K562 (cell line): Measurements from ENCODE around the gene LRMDA. TPM values are rescaled to one million over a fixed set of nuclear protein-coding genes. Genes with fewer than 3 reads are reported as not detected.

ENCODE experiments used
- ATAC-seq: fragments of 200-7000 bp; cut with Tn5 transposase; 3 replicates; pipeline ENCODE4 v1.9.1; 2020; ENCODE audit warnings: moderate library complexity
- BruUV-seq: library from RNA; stranded (reverse); fragments of 400-500 nt; replicated peaks from 2 replicates; lab custom pipeline; 2021; lab: Mats Ljungman, UMichigan
- CTCF ChIA-PET: fragments of 300-600 bp; formaldehyde crosslinking; extraction: SDS; loops from one replicate; lab custom pipeline; 2021; ENCODE audit warnings: low intra/inter-chr PET ratio; lab: Yijun Ruan, JAX
- POLR2A ChIA-PET: fragments of 300-600, 350-650 bp; sonication (Branson Sonifier 250); formaldehyde crosslinking; extraction: SDS; loops from one replicate; lab custom pipeline; 2021; ENCODE audit warnings: antibody characterized with exemption, inconsistent platforms; lab: Yijun Ruan, JAX
- DNase-seq, 4 experiments: peaks; one replicate each; pipeline versions ENCODE4 v3.0.0 to v3.0.0-alpha.2; 2011 to 2018; ENCODE audit warnings: low spot score in 3 of 4, mixed read lengths in 3 of 4; ENCODE audit errors: extremely low read depth in 1 of 4
- FAIRE-seq: peaks from 2 replicates; lab custom pipeline; 2011; peaks lifted over from hg19 to GRCh38; lab: Jason Lieb, UNC
- H2AFZ ChIP-seq: 2 replicates; pipeline ENCODE4 v1.6.0; 2011; ENCODE audit warnings: low read depth, low read length, control low read depth, inconsistent platforms
- H3K27ac ChIP-seq: fragments of 200-600 bp; 3 replicates; pipeline ENCODE4 v1.8.0; 2011; ENCODE audit warnings: low read depth, mild to moderate bottlenecking, control low read depth, inconsistent platforms, low read length, moderate library complexity, mixed read lengths; ENCODE audit errors: extremely low read depth
- H3K27me3 ChIP-seq, 2 experiments: fragments of 300-600 bp in 1 of 2; 2 replicates in 1 of 2; 3 replicates in 1 of 2; pipeline versions ENCODE4 v1.6.0 to v1.8.0; 2011; ENCODE audit warnings: inconsistent platforms in 2 of 2, low read length in 2 of 2, mild to moderate bottlenecking in 1 of 2, mixed read lengths in 1 of 2, moderate library complexity in 1 of 2; ENCODE audit not compliant: control insufficient read depth in 2 of 2, insufficient read depth in 2 of 2
- H3K36me3 ChIP-seq: fragments of 300-600 bp; 3 replicates; pipeline ENCODE4 v1.8.0; 2011; ENCODE audit warnings: mild to moderate bottlenecking, low read length, inconsistent platforms; ENCODE audit not compliant: control insufficient read depth, insufficient read depth
- H3K4me1 ChIP-seq, 2 experiments: fragments of 200-600 bp in 1 of 2; replicated peaks in 1 of 2; 2 replicates in 1 of 2; 3 replicates in 1 of 2; pipeline versions ENCODE4 v1.5.1 to v1.8.0; 2011; ENCODE audit warnings: inconsistent platforms in 2 of 2, low read length in 2 of 2, mild to moderate bottlenecking in 1 of 2, mixed read lengths in 1 of 2, moderate library complexity in 1 of 2; ENCODE audit not compliant: control insufficient read depth in 2 of 2, insufficient read depth in 2 of 2
- H3K4me2 ChIP-seq: 2 replicates; pipeline ENCODE4 v1.6.1; 2011; ENCODE audit warnings: low read length, control low read depth, inconsistent platforms, mixed read lengths; ENCODE audit not compliant: insufficient read depth
- H3K4me3 ChIP-seq: fragments of 200-600 bp; sonication (generic), shearing (Covaris generic); 2 replicates; pipeline ENCODE4 v1.5.1; 2016; ENCODE audit warnings: control low read depth, inconsistent platforms
- H3K79me2 ChIP-seq: fragments of 200-600 bp; 3 replicates; pipeline ENCODE4 v1.8.0; 2011; ENCODE audit warnings: low read length, inconsistent platforms; ENCODE audit not compliant: control insufficient read depth, insufficient read depth
- H3K9ac ChIP-seq, 2 experiments: 2 replicates each; pipeline versions ENCODE4 v1.6.0 to v1.6.1; 2011; ENCODE audit warnings: low read depth in 2 of 2, low read length in 2 of 2, control low read depth in 1 of 2, inconsistent platforms in 1 of 2, mild to moderate bottlenecking in 1 of 2, mixed read lengths in 1 of 2; ENCODE audit not compliant: insufficient read depth in 1 of 2
- H3K9me1 ChIP-seq: one replicate; pipeline ENCODE4 v1.6.0; 2011; ENCODE audit warnings: inconsistent platforms, mild to moderate bottlenecking, low read length, moderate library complexity; ENCODE audit not compliant: control insufficient read depth, insufficient read depth
- H3K9me3 ChIP-seq: replicated peaks from 2 replicates; pipeline ENCODE4 v1.5.1; 2011; ENCODE audit warnings: low read depth, low read length, inconsistent platforms; ENCODE audit not compliant: control insufficient read depth, insufficient read depth
- H4K20me1 ChIP-seq: replicated peaks from 2 replicates; pipeline ENCODE4 v1.6.1; 2011; ENCODE audit warnings: low read length, inconsistent platforms, mixed read lengths; ENCODE audit not compliant: control insufficient read depth, insufficient read depth
- FOXJ2 ChIP-seq: fragments of 200-800 bp; sonication (Bioruptor generic); IDR thresholded peaks from 2 replicates; pipeline ENCODE4 v1.6.1; 2016; ENCODE audit warnings: missing genetic modification characterization, missing compliant biosample characterization
- MLX ChIP-seq, 2 experiments: fragments of 450-650 bp in 1 of 2; sonication (generic) in 1 of 2; formaldehyde crosslinking; conservative IDR thresholded peaks; 2 replicates each; pipeline versions ENCODE4 v1.4.0 to v1.8.1; 2020 to 2022; ENCODE audit warnings: mild to moderate bottlenecking in 1 of 2, missing genetic modification reagents in 1 of 2
- MTF1 ChIP-seq: fragments of 250-450 bp; sonication (Bioruptor Pico); IDR thresholded peaks from 2 replicates; pipeline ENCODE4 v1.9.0; 2021; ENCODE audit warnings: moderate library complexity, mild to moderate bottlenecking, inconsistent platforms, borderline replicate concordance
- PHB ChIP-seq: fragments of 250-450 bp; sonication (Bioruptor Pico); IDR thresholded peaks from 2 replicates; pipeline ENCODE4 v1.5.0; 2021
- RAD21 ChIP-seq, 2 experiments: fragments of 250-450 bp in 1 of 2; fragments of 450-650 bp in 1 of 2; sonication (Bioruptor Pico) in 1 of 2; formaldehyde crosslinking in 1 of 2; IDR thresholded peaks in 1 of 2; conservative IDR thresholded peaks in 1 of 2; 2 replicates each; pipeline versions ENCODE4 v1.4.0 to v1.8.0; 2020 to 2022; ENCODE audit warnings: mild to moderate bottlenecking in 2 of 2, moderate library complexity in 1 of 2
- RCOR1 ChIP-seq, 2 experiments: IDR thresholded peaks; 2 replicates each; pipeline ENCODE4 v1.6.1; 2012; ENCODE audit warnings: low read depth in 2 of 2, low read length in 2 of 2, borderline replicate concordance in 1 of 2, improper control_type of control experiment in 1 of 2
- SFPQ ChIP-seq: fragments of 200-400 bp; formaldehyde crosslinking; IDR thresholded peaks from 2 replicates; pipeline ENCODE4 v1.6.1; 2017; ENCODE audit warnings: mild to moderate bottlenecking, low read depth, low read length, moderate library complexity
- ZNF696 ChIP-seq: fragments of 250-450 bp; sonication (Bioruptor Pico); conservative IDR thresholded peaks from 2 replicates; pipeline ENCODE4 v1.4.0; 2020; ENCODE audit warnings: mild to moderate bottlenecking, moderate library complexity
- WGBS: fragments of 100-300 bp; shearing (Covaris generic); methylation state at CpG from one replicate; pipeline ENCODE4 v1.1.6; 2016; ENCODE audit warnings: low coverage, mixed read lengths; ENCODE audit not compliant: insufficient coverage; ENCODE audit errors: missing lambda C conversion rate; 5-methylcytosine and 5-hydroxymethylcytosine counted together
- in situ Hi-C: fragments of 300-500 bp; cut with MboI; formaldehyde crosslinking; loops from 4 replicates; pipeline ENCODE4 v1.15.0; 2018; ENCODE audit warnings: inconsistent platforms, mixed read lengths
- intact Hi-C: fragments of 100-400 bp; cut with micrococcal nuclease; formaldehyde crosslinking; loops from 2 replicates; pipeline ENCODE4 v1.14.2; 2022
- polyA plus RNA-seq, 8 experiments: library from polyadenylated mRNA; depleted of rRNA in 4 of 8; stranded (reverse) in 5 of 8; unstranded in 3 of 8; fragments of >200 nt; fragmentation: Nextera tagmentation in 2 of 8; fragmentation: Illumina TruSeq in 1 of 8; extraction: Ambion mirVana in 2 of 8; extraction: Trizol in 1 of 8; gene quantifications; 2 replicates each; pipeline versions ENCODE4 v1.2.1 to v1.2.3, GENCODE V29; 2011 to 2014; ENCODE audit warnings: inconsistent platforms in 1 of 8, missing spikeins in 1 of 8
- total RNA-seq, 7 experiments: library from RNA; depleted of rRNA in 6 of 7; stranded (reverse); fragments of >200 nt in 6 of 7; fragmentation: Illumina TruSeq in 2 of 7; extraction: Trizol in 2 of 7; gene quantifications; 2 replicates each; pipeline versions ENCODE4 v1.2.1 to v1.2.3, GENCODE V29; 2011 to 2021; ENCODE audit warnings: low replicate concordance in 1 of 7
- TF ChIP-seq, protein P1 (sequence below): sonication (generic); formaldehyde crosslinking; IDR thresholded peaks from 2 replicates; pipeline ENCODE4 v1.8.1; 2023; ENCODE audit warnings: mild to moderate bottlenecking, missing genetic modification reagents
- TF ChIP-seq, protein P2 (sequence below): IDR thresholded peaks from 2 replicates; pipeline ENCODE4 v1.6.1; 2011; ENCODE audit not compliant: insufficient read length; ENCODE audit errors: extremely low read depth

LRMDA gene
- total and polyA plus RNA-seq, 9 of the 15 experiments (the other 6 are each of a cell fraction or from before 2014, with no cell fraction given) = 0.25 TPM; not detected in 8

DNA sequence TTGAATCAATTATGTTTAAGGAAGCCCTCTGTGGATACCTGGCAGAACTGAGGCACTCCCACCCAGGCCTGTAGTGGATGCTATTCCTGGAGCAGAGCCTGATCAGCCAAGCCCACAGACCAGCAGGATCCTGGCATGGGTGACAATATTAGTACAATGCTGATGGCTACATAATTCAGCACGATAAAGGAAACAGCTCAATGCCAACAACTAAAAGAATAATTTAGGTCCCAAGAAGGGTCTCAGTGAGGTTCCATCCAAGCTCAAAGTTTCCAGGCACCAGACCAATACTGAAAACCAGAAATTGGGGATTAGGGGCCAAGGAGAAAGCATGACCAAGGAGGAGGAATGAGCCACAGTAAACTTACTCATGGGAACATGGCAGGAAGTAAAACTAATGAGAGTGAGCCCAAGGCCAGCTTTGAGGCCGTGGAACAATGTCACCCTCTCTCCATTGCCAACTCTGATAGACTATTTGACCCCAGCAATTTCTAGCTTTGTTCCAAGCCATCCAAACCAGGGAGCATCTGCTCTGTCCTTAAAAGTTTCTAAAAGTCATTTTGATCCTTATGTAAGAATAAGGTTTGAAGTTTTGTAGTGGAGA lies 1123.7 kb downstream of the LRMDA start:
- BruUV-seq = no TSS peak
- DNase-seq (no peak), ATAC-seq (no peak), FAIRE-seq (no peak)
- H3K36me3 ChIP-seq = no peaks in the 10 kb centered on the region
- 0% methylated on average over 2 of the region's 2 CpGs for WGBS
- no peaks in the 10 kb centered on the region for H4K20me1 ChIP-seq
- no peak overlapping the region for H3K9ac ChIP-seq
- no peaks in the 10 kb centered on the region for H3K9me3 ChIP-seq
- in situ Hi-C loops (no loop called here), intact Hi-C loops (no loop called here)
- H3K9me1 ChIP-seq = no peaks in the 10 kb centered on the region
- H3K4me3 ChIP-seq = no peak overlapping the region
- H3K4me2 ChIP-seq = no peak overlapping the region
- H3K4me1 ChIP-seq = no peaks in the 10 kb centered on the region
- H3K79me2 ChIP-seq = no peaks in the 10 kb centered on the region
- H3K27me3 ChIP-seq = no peaks in the 10 kb centered on the region
- no peak overlapping the region for H2AFZ ChIP-seq
- CTCF ChIA-PET = no interaction called here
- POLR2A ChIA-PET = no interaction called here
- no peak overlapping the region for H3K27ac ChIP-seq
- TF ChIP-seq PHB (CRISPR knock-in tag) = no peak
- no peak for TF ChIP-seq ZNF696 (CRISPR knock-in tag)
- TF ChIP-seq, protein P1, sequence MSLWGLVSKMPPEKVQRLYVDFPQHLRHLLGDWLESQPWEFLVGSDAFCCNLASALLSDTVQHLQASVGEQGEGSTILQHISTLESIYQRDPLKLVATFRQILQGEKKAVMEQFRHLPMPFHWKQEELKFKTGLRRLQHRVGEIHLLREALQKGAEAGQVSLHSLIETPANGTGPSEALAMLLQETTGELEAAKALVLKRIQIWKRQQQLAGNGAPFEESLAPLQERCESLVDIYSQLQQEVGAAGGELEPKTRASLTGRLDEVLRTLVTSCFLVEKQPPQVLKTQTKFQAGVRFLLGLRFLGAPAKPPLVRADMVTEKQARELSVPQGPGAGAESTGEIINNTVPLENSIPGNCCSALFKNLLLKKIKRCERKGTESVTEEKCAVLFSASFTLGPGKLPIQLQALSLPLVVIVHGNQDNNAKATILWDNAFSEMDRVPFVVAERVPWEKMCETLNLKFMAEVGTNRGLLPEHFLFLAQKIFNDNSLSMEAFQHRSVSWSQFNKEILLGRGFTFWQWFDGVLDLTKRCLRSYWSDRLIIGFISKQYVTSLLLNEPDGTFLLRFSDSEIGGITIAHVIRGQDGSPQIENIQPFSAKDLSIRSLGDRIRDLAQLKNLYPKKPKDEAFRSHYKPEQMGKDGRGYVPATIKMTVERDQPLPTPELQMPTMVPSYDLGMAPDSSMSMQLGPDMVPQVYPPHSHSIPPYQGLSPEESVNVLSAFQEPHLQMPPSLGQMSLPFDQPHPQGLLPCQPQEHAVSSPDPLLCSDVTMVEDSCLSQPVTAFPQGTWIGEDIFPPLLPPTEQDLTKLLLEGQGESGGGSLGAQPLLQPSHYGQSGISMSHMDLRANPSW = no peak
- TF ChIP-seq, protein P2, sequence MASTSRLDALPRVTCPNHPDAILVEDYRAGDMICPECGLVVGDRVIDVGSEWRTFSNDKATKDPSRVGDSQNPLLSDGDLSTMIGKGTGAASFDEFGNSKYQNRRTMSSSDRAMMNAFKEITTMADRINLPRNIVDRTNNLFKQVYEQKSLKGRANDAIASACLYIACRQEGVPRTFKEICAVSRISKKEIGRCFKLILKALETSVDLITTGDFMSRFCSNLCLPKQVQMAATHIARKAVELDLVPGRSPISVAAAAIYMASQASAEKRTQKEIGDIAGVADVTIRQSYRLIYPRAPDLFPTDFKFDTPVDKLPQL = no peak
- no peak for TF ChIP-seq SFPQ
- TF ChIP-seq FOXJ2 (tag) = no peak
- TF ChIP-seq MTF1 (CRISPR knock-in tag) = no peak
- TF ChIP-seq MLX (CRISPR knock-in tag; conservative IDR thresholded peaks at IDR 0.05) = no peak
- no peak for TF ChIP-seq RCOR1 (IDR thresholded peaks at IDR 0.05; ENCODE audit: borderline replicate concordance in 1 of 2, low read depth in 2 of 2, low read length in 2 of 2)
- no peak for TF ChIP-seq RAD21 (CRISPR knock-in tag; conservative IDR thresholded peaks at IDR 0.05 in 1 of 2, IDR thresholded peaks at IDR 0.05 in 1 of 2)
